ENCODE results near the gene RGS1.

Gene RGS1

GRCh38 chr1:192553741-192554140, 21.8 kb upstream of the RGS1 start:
- DNase-seq (ENCODE audit: low read depth), result no peak

DNA sequence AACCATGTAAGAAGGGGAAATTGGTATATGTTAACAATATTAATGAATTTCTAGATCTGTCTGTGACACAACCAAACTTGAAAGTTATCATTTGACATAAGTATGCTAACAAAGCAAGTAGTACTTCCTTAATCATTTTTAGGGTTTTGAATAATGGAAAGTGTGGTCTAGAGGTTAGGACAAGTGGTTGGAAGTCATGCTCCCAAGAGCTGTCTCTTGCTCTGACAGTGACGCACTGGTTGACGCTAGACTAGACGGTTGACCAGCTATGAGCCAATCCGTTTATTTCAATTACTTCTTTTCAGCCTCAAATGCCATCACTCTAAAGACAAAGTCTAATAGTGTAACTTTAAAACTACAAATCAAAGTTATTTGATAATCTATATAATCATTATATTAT, 20.7 kb upstream of the RGS1 start:
- no peak for DNase-seq (ENCODE audit: low read depth)

DNA sequence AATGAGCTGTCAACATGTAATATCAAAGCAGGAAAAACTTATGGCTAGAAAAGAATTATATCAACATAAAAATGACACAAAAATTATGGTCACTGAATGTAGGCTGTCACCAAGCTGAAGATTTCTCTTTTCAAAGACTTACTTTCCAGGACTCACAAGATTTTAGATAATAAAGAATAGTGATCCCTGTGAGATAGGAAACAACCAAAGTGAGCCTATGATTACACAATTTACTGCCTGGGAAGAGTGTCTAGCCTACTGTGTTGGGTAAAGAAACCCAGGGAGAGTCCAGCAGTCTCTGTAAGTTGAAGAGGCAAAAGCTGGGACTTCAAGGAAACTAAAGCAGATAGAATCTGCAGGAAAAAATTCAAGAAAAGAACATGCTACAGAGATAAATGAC, 20.2 kb upstream of the RGS1 start:
- DNase-seq (ENCODE audit: low read depth), result no peak

- DNase-seq (ENCODE audit: low read depth), result no peak
Observed at GRCh38 chr1:192557841-192558595, 17.6 kb upstream of the RGS1 start.

DNA sequence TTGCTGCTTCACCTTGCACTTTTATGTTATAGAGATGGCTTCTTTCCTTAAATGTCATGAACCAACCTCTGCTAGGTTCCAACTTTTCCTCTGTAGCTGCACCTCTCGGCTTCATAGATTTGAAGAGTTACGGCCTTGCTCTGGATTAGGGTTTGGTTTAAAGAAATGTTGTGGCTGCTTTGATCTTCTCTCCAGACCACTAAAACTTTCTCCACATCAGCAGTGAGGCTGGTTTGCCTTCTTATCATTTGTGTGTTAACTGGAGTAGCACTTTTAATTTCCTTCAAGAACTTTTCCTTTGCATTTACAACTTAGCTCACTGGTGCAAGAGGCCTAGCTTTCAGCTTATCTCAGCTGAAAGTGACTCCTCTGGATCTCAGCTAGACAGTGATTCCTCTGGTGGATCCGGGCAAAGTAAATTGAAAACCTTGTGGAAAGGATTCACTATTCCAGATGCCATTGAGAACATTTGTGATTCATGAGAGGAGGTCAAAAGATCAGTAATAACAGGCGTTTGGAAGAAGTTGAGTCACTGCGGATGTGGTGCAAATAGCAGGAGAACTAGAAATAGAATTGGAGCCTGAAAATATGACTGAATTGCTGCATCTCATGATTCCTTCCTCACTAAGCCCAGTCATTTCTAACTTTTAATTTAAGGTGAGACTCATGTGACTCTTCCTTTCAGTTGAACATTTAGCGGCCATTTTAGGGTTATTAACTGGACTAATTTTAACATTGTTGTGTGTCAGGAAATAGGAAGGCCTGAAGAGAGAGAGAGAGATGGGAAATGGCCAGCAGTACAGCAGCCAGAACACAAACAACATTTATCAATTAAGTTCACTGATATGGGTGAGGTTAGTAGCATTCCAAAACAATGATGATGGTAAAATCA, 16.2 kb upstream of the RGS1 start:
- DNase-seq (ENCODE audit: low read depth), result no peak

GRCh38 chr1:192561301-192561700, 14.3 kb upstream of the RGS1 start:
- no peak for DNase-seq (ENCODE audit: low read depth)

DNA sequence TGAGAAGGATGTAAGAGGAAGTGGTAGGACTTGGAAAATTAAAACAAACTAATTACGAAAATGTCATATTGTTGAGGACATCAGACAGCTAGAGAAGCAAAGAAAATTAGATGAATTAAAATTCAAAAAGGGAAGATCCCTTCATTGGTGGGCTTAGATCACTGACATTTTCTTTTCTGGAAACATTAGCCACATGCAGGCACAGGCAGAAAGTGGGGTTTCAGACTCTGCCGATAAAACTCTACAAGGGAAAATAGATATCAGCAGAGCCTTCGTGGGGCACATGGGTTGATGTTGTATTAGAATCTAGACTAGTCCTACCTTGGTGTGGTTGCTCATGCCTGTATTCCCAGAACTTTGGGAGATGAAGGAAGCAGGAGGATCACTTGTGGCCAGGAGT, 12.4 kb upstream of the RGS1 start:
- no peak for DNase-seq (ENCODE audit: low read depth)

DNA sequence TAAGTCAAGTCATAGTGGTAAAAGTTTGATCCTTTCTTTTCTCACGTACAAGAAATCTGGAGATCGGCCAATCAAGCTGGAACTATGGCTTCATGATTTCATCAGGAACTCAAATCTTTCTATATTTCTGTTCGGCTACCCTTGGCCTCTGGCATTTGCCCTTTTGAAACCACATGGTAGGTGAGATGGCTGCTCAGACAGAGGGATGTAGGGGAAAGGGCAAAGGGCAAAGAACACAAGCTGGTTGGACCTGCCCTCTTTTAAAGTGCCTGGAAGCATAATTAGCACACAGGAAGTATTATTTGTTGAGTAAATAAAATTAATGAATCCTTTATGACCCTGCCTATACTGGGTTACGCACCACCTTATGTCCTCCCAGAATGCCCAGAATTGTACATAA, 11.5 kb upstream of the RGS1 start:
- DNase-seq (ENCODE audit: low read depth), result no peak

- DNase-seq (ENCODE audit: low read depth), result no peak
Observed at GRCh38 chr1:192565946-192566345, 9.6 kb upstream of the RGS1 start.

- no peak for DNase-seq (ENCODE audit: low read depth)
Observed at GRCh38 chr1:192566657-192567056, 8.9 kb upstream of the RGS1 start.

DNA sequence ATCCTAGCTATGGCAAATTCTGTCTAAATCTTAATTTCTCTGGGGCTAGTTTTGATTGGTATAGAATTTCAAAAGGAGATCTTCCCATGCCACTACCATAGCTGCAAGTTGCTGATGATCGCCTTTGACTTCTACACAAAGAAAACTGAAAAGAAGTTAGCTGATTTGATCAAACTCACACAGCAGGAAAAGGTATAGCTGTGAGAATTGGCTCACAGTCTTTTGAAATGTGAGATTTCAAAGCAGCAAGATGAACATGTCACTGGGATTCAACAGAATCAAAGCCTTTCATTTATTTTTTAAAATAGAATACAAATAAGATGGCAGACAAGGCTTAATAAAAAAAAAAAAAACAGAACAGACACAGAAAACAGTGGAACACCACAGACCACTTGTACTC, 7.5 kb upstream of the RGS1 start:
- DNase-seq (ENCODE audit: low read depth), result no peak

DNA sequence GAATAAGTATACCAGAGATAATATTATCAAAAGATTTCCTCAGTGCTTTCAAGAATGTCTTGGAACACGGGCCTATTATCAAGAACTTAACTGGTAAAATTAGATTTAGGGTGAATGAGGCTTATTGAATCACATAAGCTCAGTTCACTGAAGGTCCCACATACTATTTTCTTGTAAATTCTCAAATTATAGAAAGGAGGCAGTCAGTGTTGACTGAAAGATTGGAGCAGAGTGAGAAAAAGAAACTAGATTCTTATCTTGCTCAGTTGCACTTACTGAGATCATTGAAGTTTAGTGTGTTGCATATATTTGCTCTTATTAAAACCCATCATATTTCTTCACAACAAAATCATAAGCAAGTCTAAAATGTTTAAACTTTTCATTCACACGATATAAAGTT, 3.9 kb upstream of the RGS1 start:
- no peak for DNase-seq (ENCODE audit: low read depth)

GRCh38 chr1:192573499-192573898, 2.1 kb upstream of the RGS1 start:
- DNase-seq (ENCODE audit: low read depth), result no peak

DNA sequence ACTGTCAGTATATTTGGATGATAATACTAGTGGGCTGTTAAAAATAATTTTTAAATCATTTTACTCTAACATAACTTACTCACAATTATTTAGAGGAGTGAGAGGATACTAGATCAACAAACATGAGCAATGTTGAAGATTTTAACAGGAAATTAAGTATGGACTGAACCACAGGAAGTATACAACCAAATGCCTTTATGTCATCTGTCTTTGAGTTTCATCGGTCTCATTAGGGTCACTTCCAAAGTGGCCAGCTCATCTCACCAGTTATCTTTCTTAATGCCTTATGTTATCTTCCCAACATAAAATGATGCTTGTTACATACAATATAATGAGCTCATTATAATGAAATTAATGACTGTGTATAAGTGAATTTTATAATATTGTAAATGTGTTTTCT, 1.5 kb upstream of the RGS1 start:
- no peak for DNase-seq (ENCODE audit: low read depth)

- no peak for DNase-seq (ENCODE audit: low read depth)
Observed at GRCh38 chr1:192576190-192577144, 894 bp downstream of the RGS1 start.

GRCh38 chr1:192577145-192578140, 1.9 kb downstream of the RGS1 start:
- DNase-seq (ENCODE audit: low read depth), result no peak

DNA sequence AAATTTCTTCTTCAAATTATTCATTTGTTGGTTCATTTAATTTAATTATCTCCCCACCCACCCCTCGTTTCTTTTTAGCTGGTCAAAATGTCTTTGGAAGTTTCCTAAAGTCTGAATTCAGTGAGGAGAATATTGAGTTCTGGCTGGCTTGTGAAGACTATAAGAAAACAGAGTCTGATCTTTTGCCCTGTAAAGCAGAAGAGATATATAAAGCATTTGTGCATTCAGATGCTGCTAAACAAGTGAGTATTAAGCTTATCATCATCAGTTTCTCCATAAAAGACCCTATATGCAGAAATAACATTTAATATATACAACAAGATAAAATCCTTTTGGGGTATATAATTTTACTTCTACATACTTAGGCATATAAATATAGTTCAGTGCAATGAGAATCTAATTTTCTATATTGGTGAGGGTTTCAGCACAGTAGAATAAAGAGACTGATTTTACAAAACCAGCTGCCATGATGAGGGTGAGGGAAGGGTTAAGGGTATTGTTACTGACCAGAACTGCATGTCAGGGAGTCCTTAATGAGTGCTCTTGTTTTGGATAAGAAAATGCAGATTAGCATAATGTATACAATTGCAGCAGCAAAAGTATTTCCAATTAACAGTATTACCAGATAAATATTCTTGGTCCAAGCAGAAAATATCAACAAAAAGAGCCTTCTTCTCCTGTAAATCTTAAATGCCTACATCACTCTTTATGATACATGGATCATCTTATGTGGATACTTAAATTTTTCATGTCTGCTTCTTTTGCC, 2.8 kb downstream of the RGS1 start:
- no peak for DNase-seq (ENCODE audit: low read depth)

DNA sequence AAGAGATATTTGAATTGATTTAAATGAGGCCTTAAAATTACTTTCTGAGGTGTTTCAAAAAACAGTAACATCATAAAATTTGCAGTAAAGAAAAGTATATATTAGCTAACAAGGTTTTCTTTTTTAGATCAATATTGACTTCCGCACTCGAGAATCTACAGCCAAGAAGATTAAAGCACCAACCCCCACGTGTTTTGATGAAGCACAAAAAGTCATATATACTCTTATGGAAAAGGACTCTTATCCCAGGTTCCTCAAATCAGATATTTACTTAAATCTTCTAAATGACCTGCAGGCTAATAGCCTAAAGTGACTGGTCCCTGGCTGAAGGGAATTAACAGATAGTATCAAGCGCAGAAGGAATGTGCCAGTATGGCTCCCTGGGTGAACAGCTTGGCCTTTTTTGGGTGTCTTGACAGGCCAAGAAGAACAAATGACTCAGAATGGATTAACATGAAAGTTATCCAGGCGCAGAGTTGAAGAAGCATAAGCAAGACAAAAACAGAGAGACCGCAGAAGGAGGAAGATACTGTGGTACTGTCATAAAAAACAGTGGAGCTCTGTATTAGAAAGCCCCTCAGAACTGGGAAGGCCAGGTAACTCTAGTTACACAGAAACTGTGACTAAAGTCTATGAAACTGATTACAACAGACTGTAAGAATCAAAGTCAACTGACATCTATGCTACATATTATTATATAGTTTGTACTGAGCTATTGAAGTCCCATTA, 3.6 kb downstream of the RGS1 start:
- no peak for DNase-seq (ENCODE audit: low read depth)

DNA sequence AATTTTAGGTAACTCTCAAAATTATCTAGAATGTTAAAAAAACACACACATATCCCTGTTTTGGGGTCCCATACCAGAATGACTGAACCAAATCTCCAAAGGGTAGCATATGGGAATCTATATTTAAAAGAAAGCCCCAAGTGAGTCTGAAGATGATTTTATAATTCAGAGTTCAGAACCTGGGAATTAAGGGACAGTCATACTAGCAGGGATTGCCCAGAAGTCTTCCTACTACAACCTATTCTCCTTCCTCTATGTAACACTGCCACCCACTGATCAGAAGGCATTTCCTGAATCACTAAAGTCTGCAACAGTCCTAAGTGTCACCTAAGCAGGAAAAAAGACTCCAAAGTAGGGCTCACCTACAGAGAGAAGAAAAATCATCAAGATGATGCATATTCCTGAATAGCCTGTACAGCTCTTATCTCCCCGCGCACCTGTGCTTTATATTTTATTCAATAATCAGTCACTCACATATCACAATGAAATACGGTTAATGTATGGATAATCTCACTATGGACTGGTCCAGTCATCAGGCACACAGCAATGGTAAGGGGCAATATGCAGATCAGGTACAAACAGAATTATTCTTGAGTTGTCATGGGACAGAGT, 4.9 kb downstream of the RGS1 start:
- DNase-seq (ENCODE audit: low read depth), result no peak
